Transverse colon (tissue), 3 donors: ENCODE results near the gene LPCAT2.

ENCODE experiments used
- CTCF ChIP-seq, 5 experiments: fragments of 200-600 bp in 3 of 5; fragments of 450-650 bp in 2 of 5; sonication (generic) in 3 of 5; IDR thresholded peaks; 1 replicate in 2 of 5; 2 replicates in 3 of 5; pipeline ENCODE4 v1.5.1; 2016 to 2017; ENCODE audit warnings: antibody characterized with exemption in 5 of 5, inconsistent platforms in 3 of 5, mild to moderate bottlenecking in 2 of 5, moderate library complexity in 1 of 5
- POLR2A ChIP-seq: fragments of 450-650 bp; IDR thresholded peaks from one replicate; pipeline ENCODE4 v1.6.1; 2016; ENCODE audit warnings: antibody characterized with exemption, mild to moderate bottlenecking, moderate library complexity

DNA sequence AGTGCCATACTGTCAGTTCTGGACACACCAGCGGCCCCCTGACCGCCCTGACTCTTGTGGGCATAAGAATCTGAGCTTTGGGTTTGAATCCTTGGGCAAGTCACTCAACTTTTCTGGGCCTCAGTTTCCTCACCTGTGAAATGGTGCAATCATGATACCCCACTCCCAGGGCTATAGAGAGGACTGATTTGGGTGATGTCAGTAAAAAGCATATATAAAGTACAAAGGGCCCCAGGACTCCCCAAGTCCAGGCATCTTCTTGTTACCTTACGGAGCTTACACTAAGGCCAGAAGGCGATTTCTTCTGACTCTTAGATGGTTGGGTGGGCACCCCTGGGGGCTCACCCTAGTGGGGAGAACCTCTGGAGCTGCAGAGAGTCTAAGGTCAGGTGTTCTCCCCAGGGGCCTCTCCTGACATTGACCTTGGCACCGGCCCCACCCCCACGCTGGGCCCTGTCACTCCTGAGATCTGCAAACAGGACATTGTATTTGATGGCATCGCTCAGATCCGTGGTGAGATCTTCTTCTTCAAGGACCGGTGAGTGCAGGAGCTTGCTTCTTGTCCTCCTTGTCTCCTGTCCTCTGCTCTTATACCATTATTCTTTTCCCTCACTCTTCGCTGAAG, 16.0 kb upstream of the LPCAT2 start:
- TF ChIP-seq CTCF (IDR thresholded peaks at IDR 0.05) (no peak), POLR2A (no peak)
